Bronchial smooth muscle cell (primary cell): ENCODE results near the gene CHRNA10. TPM values are rescaled to one million over a fixed set of nuclear protein-coding genes. Genes with fewer than 3 reads are reported as not detected.

Source experiments
- total RNA-seq: library from RNA; depleted of rRNA; stranded (reverse); fragments of >200 nt; gene quantifications from 2 replicates; pipeline ENCODE4 v1.2.1, GENCODE V29; 2014

Gene CHRNA10, protein sequence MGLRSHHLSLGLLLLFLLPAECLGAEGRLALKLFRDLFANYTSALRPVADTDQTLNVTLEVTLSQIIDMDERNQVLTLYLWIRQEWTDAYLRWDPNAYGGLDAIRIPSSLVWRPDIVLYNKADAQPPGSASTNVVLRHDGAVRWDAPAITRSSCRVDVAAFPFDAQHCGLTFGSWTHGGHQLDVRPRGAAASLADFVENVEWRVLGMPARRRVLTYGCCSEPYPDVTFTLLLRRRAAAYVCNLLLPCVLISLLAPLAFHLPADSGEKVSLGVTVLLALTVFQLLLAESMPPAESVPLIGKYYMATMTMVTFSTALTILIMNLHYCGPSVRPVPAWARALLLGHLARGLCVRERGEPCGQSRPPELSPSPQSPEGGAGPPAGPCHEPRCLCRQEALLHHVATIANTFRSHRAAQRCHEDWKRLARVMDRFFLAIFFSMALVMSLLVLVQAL
- 0.43 and 0.47 TPM in 2 replicates for total RNA-seq

GRCh38 chr11:3671334-3672254, at the start of gene CHRNA10:
Gene CHRNA10 (minus strand): TSS chr11:3671384. CDS start chr11:3671312, 72 bp downstream.

DNA sequence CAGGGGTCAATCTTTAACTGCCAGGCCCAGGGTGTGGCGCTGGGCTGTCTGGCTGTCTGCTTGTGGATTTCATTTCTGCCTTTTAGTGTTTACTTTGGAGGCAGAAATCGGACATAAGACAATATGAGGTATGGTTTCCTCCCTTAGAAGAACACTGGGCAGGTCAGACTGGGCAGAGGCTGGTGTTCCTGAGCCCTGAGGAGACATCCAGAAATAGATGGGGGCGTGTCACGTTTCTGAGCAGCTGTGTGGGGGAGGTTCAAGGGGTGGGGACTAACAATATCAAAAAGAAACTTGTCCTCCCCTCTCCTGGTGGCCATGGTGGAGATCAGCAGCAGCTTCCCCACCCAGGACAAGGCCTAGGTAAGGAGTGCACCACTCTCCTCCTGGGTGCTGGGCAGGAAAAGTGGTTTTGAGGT, 26.4 kb downstream of the CHRNA10 start, which contains the start of gene ART1:
TSS of gene ART1 (plus strand) at position 312 of the 419 bp plus-strand sequence. CDS start 14,086 bp downstream, outside the sequence.

DNA sequence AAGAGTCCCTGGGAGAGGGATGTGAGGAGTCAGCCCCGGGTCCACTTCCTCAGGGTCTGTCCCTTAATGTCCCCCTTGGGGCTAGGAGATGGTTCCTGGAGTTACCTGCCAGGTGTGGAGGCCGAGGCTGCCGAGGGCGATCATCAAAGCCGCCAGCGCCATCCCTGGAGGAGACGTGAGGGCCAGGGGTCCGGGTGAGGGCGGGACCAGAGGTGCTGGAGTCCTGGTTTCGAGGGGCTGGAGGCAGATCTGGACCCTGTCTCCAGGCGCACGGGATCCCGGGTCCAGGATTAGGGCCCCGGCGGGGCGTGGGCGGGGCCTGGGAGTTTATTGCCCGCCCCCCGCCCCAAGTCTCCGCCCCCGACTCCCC, 29.5 kb downstream of the CHRNA10 start, which contains the start of gene ART5:
TSS of gene ART5 (minus strand) at position 292 of the 370 bp plus-strand sequence. CDS start at position 162, 130 bp downstream.

Other genes starting within 250 kb of the CHRNA10 start
- gene ART5, start 29.4 kb downstream of the CHRNA10 start, total RNA-seq = 0.16 and 0.34 TPM in 2 replicates
- gene ART1, start 26.3 kb downstream of the CHRNA10 start, total RNA-seq = not detected in 2 replicates
- gene NUP98, start 126.2 kb upstream of the CHRNA10 start, total RNA-seq = 52.9 and 61.0 TPM in 2 replicates
- gene PGAP2, start 137.2 kb upstream of the CHRNA10 start, total RNA-seq = 11.7 and 17.2 TPM in 2 replicates
- gene RHOG, start 169.6 kb upstream of the CHRNA10 start, total RNA-seq = 7.2 and 8.4 TPM in 2 replicates
- 26.3 and 56.6 TPM in 2 replicates for gene STIM1, start 184.3 kb upstream of the CHRNA10 start, total RNA-seq